DND-41 (cell line): ENCODE results near the gene HIVEP2.

Experiments used
- EZH2 ChIP-seq: IDR thresholded peaks from 3 replicates; pipeline ENCODE4 v1.6.1; 2012; ENCODE audit warnings: borderline replicate concordance, low read depth, mild to moderate bottlenecking, moderate library complexity, low read length, inconsistent platforms; ENCODE audit not compliant: severe bottlenecking
- TF ChIP-seq, protein P1 (sequence below): IDR thresholded peaks from 2 replicates; pipeline ENCODE4 v1.5.1; 2012; ENCODE audit warnings: borderline replicate concordance, low read length, moderate library complexity, mild to moderate bottlenecking; ENCODE audit not compliant: poor library complexity, severe bottlenecking; ENCODE audit errors: extremely low read depth

- TF ChIP-seq, protein P1, sequence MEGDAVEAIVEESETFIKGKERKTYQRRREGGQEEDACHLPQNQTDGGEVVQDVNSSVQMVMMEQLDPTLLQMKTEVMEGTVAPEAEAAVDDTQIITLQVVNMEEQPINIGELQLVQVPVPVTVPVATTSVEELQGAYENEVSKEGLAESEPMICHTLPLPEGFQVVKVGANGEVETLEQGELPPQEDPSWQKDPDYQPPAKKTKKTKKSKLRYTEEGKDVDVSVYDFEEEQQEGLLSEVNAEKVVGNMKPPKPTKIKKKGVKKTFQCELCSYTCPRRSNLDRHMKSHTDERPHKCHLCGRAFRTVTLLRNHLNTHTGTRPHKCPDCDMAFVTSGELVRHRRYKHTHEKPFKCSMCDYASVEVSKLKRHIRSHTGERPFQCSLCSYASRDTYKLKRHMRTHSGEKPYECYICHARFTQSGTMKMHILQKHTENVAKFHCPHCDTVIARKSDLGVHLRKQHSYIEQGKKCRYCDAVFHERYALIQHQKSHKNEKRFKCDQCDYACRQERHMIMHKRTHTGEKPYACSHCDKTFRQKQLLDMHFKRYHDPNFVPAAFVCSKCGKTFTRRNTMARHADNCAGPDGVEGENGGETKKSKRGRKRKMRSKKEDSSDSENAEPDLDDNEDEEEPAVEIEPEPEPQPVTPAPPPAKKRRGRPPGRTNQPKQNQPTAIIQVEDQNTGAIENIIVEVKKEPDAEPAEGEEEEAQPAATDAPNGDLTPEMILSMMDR, result no peak
- no peak for TF ChIP-seq EZH2
Observed at GRCh38 chr6:142758629-142759025, 186.3 kb downstream of the HIVEP2 start.
